Ascending aorta (tissue), 2 donors: ENCODE results near the gene LIPA. TPM values are rescaled to one million over a fixed set of nuclear protein-coding genes. Genes with fewer than 3 reads are reported as not detected.

Source experiments
- DNase-seq, 2 donors: peaks; one replicate each; pipeline ENCODE4 v3.0.0-alpha.2; 2019; ENCODE audit warnings: low spot score in 2 of 2
- H3K27ac ChIP-seq, 2 donors: fragments of 200-600 bp; sonication (generic); one replicate each; pipeline ENCODE4 v1.5.1; 2016 to 2017; ENCODE audit warnings: mild to moderate bottlenecking in 1 of 2
- H3K27me3 ChIP-seq: fragments of 200-600 bp; sonication (generic); one replicate; pipeline ENCODE4 v1.5.1; 2017
- H3K36me3 ChIP-seq, 2 donors: fragments of 200-600 bp; sonication (generic); one replicate each; pipeline ENCODE4 v1.5.1; 2016
- H3K4me1 ChIP-seq, 2 donors: fragments of 200-600 bp; sonication (generic); one replicate each; pipeline ENCODE4 v1.5.1; 2016 to 2017; ENCODE audit warnings: mild to moderate bottlenecking in 1 of 2
- H3K4me3 ChIP-seq, 2 donors: fragments of 200-600 bp; sonication (generic); one replicate each; pipeline ENCODE4 v1.5.1; 2016 to 2017; ENCODE audit warnings: mild to moderate bottlenecking in 1 of 2
- H3K9me3 ChIP-seq, 2 donors: fragments of 200-600 bp; sonication (generic); one replicate each; pipeline ENCODE4 v1.5.1; 2016
- intact Hi-C: fragments of 100-400 bp; cut with DNase I; formaldehyde crosslinking; loops from one replicate; pipeline ENCODE4 v1.15.1; 2023
- total RNA-seq: library from RNA; depleted of rRNA; stranded (reverse); fragments of >200 nt; gene quantifications from one replicate; pipeline ENCODE4 v1.1.0, GENCODE V29; 2016
- TF ChIP-seq, protein P1 (sequence below), 3 experiments: fragments of 200-600 bp in 2 of 3; fragments of 450-650 bp in 1 of 3; sonication (generic) in 2 of 3; IDR thresholded peaks; one replicate each; pipeline ENCODE4 v1.5.1; 2016 to 2019; ENCODE audit warnings: antibody characterized with exemption in 3 of 3, mild to moderate bottlenecking in 1 of 3, moderate library complexity in 1 of 3

Gene LIPA
- total RNA-seq, 1 donor from 2014 or later = 57.9 TPM

DNA sequence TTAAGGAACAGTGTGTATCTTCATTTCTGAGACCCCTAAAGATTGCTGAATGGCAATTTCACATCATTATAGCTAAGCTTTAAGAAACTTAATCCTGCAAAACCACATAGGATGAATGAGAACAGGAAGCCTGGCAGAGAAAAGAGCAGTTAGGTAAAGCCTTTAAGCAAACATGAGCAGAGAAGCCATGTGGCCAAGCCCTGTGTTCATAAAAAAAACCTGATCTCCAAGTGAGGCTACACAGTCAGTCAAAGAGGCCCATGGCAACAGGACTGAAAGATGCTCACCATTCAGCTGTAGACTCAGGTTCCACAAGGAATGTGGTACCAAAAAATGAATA is 9.3 kb downstream of the LIPA start:
- TF ChIP-seq, protein P1, sequence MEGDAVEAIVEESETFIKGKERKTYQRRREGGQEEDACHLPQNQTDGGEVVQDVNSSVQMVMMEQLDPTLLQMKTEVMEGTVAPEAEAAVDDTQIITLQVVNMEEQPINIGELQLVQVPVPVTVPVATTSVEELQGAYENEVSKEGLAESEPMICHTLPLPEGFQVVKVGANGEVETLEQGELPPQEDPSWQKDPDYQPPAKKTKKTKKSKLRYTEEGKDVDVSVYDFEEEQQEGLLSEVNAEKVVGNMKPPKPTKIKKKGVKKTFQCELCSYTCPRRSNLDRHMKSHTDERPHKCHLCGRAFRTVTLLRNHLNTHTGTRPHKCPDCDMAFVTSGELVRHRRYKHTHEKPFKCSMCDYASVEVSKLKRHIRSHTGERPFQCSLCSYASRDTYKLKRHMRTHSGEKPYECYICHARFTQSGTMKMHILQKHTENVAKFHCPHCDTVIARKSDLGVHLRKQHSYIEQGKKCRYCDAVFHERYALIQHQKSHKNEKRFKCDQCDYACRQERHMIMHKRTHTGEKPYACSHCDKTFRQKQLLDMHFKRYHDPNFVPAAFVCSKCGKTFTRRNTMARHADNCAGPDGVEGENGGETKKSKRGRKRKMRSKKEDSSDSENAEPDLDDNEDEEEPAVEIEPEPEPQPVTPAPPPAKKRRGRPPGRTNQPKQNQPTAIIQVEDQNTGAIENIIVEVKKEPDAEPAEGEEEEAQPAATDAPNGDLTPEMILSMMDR (IDR thresholded peaks at IDR 0.05) = no peak
- no peak for DNase-seq
- intact Hi-C loops = no loop called here
- H3K27ac ChIP-seq = no peak overlapping the region
- peaks cover 12 to 13% of the 10 kb centered on the region in 2 donors for H3K36me3 ChIP-seq
- no peaks in the 10 kb centered on the region for H3K9me3 ChIP-seq
- no peaks in the 10 kb centered on the region for H3K27me3 ChIP-seq
- no peak overlapping the region for H3K4me3 ChIP-seq
- H3K4me1 ChIP-seq = no peaks in the 10 kb centered on the region

DNA sequence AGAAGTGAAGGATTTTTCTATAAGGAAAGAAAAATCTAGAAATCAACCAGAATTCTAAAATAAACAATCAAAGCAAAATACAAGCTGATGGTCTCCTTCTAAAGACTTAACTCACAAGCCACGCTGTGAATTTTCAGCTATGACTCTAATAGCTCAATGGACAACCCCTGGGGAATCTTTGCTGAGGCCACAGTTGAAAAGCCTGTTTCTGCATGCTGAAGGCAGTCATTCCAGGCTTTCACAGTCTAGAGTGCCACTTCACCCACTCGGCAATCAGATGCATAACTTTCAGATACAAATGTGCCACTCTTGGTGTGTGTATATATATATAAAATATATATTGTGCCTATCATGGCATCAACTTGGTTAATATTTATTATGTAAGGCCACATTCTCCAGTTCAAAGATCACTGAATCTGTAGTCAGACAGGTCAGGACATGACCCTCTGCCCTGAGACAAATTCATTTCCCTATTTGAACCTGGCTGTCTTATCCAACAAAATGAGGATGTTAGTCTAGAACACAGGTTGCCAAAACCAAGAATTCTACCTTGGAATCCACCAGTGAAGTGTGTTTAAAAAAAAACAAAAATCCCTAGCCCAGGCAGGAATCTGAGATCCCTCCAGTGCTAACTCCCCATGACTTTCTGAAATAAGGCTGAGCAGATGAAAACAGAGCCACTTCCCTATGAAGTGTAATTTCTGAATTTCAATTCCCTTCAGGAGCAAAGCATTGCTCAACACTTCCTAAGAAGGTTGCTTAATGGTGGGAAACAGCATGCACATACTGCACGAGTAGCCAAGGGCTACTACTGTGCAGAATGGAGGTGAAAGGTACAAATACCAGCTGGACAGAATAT is 9.9 kb downstream of the LIPA start:
- Histone ChIP-seq H3K27ac (no peak overlapping the region), H3K4me1 (no peaks in the 10 kb centered on the region), H3K27me3 (no peaks in the 10 kb centered on the region), H3K36me3 (peaks cover 12 to 13% of the 10 kb centered on the region in 2 donors), H3K9me3 (no peaks in the 10 kb centered on the region), H3K4me3 (no peak overlapping the region)
- TF ChIP-seq, protein P1 (IDR thresholded peaks at IDR 0.05) = no peak
- DNase-seq = no peak
- intact Hi-C loops = no loop called here

DNA sequence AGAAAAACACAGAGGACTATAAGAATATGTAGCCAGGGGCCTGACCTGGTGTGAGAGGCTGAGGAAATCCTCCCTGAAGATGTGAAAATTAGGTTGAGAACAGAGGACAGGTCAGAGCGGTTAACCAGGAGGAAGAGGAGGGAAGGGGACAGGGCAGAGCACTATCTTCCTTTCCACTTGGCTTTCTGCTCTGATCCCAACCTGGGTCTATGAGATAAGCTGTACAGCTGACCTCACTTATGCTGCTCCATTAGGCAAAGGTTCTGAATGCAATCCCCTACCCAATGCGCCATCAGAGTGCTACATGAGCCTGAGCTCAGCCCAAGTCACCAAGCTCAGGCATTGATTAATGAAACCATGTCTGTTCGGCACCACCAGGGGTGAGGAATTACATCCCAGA is 10.5 kb downstream of the LIPA start:
- Histone ChIP-seq H3K9me3 (no peaks in the 10 kb centered on the region), H3K27me3 (no peaks in the 10 kb centered on the region), H3K4me3 (no peak overlapping the region), H3K4me1 (no peaks in the 10 kb centered on the region), H3K27ac (no peak overlapping the region), H3K36me3 (peaks cover 12 to 13% of the 10 kb centered on the region in 2 donors)
- intact Hi-C loops = no loop called here
- DNase-seq = no peak
- TF ChIP-seq, protein P1 (IDR thresholded peaks at IDR 0.05) = no peak

DNA sequence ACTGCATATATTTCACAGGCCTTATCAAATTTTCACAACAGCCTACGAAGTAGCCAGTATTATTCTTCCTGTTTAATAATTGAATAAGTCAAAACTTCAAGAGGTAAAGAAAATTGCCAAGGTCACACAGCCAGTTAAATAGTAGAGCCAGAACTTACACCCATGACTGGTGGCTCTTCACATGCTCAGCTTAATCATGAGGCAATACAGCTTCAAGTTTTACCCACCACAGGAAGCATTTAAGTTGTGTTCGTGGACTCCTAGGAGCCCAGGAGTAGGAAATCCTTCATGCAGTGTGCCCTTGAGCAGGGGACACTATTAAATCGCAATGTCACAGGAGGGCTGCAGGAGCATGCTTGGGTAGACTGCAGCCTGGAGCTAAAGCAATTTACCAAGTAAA is 11.1 kb downstream of the LIPA start:
- Histone ChIP-seq H3K4me1 (no peaks in the 10 kb centered on the region), H3K4me3 (no peak overlapping the region), H3K9me3 (no peaks in the 10 kb centered on the region), H3K36me3 (peaks cover 12 to 13% of the 10 kb centered on the region in 2 donors), H3K27me3 (no peaks in the 10 kb centered on the region), H3K27ac (no peak overlapping the region)
- TF ChIP-seq, protein P1 (IDR thresholded peaks at IDR 0.05) = no peak
- DNase-seq = no peak
- intact Hi-C loops = no loop called here

DNA sequence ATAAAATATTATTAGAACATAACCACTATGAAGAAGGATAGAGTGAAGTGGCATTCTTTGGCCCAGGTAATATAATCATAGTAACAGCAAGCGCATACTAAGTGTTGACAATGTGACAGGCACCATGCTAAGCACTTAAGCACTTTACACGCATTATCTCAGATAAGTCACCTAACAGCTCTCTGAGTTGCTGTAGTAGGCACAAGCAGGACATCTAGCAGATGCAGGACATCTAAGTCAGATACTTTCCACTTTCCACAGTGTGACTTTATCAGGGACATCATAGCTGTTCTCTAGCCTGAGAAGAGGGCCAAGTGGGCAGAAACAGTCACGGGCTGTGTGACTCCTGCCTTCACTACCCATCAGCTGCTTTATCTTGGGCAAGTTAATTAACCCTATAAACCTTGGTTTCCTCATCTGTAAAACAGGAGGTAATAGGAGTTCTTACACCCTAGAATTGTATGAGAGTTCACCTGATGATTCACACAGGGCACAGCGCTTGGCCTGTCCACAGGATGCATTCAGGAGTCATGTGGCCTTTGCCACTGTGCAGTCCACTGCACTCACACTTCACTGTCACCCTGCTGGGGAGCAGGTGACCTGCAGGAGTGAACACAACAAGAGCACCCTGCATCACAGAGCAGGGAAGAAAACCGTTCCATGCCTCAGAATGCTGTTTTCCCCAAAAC is 12.5 kb downstream of the LIPA start:
- no peak overlapping the region for H3K4me3 ChIP-seq
- H3K9me3 ChIP-seq = no peaks in the 10 kb centered on the region
- peaks cover 12 to 13% of the 10 kb centered on the region in 2 donors for H3K36me3 ChIP-seq
- H3K27me3 ChIP-seq = no peaks in the 10 kb centered on the region
- no peaks in the 10 kb centered on the region for H3K4me1 ChIP-seq
- no peak overlapping the region for H3K27ac ChIP-seq
- no peak for DNase-seq
- TF ChIP-seq, protein P1 (IDR thresholded peaks at IDR 0.05) = no peak
- intact Hi-C loops = no loop called here
